Measurements from ENCODE around the gene RPL19. TPM values are rescaled to one million over a fixed set of nuclear protein-coding genes. Genes with fewer than 3 reads are reported as not detected.
A peak's percentile ranks its signal among the peaks of the same experiment; 100 is the strongest.

RPL19 gene
- total RNA-seq, 6 donors from 2014 or later: 1,356 to 1,902 (median 1,599) TPM

DNA sequence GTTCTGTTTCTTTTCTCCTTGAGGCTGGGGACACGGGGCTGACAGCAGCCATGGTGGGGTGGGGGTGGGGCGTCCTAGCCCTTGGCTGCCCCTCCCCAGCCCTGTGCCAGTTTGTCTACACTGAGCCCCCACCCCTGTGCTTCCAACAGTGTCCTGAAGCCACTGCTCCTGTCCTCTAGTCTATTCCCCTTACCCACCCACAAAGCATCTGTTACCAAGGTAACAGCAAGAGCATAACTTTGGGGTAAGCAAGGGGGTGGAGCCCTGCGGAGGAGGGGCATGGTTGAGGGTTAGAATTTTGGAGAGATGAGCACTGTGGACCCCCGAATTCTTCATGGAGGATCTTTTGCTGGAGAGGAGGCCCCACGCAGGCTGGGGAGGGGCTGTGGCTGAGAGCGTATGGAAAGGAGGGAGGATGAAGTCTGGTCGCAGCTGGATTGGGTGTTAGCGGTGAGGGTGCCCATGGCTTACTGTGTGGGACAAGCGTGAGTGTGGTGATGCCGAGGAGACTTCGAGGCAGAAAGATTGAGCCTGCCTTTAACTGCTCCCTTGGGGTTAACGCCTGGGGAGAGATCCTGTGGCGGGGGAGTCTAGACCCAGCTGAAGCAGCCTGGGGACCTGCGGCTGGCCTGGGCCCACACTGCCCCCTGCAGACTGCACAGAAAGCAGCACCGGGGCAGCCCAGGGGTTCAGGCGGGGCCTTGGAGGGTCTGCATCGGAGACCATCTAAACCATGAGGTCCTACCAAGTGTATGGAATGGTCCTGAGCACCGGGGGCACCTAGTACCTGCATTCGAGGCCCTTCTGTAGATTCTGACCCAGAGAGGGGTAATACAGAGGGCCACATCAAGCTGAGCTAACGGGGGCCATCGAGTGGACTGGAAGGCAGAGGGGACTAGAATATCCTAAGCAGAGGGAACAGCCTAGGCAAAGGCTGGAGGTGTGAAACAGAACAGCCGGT is 31.8 kb downstream of the RPL19 start:
- no peak for TF ChIP-seq POLR2A (IDR thresholded peaks at IDR 0.05)
- peak; percentile 60 to 80 (median 75) for TF ChIP-seq CTCF (IDR thresholded peaks at IDR 0.05)
- no peak for TF ChIP-seq POLR2AphosphoS5 (IDR thresholded peaks at IDR 0.05)
- no peak for TF ChIP-seq EP300 (IDR thresholded peaks at IDR 0.05)
- ATAC-seq (ENCODE audit: low FRiP score in 2 of 2): peak; percentile 74 to 75
- Histone ChIP-seq H3K36me3 (no peaks in the 10 kb centered on the region), H3K9me3 (no peaks in the 10 kb centered on the region), H3K27ac (no peak overlapping the region), H3K4me1 (peaks cover 5 to 19% (median 14%) of the 10 kb centered on the region in 4 donors), H3K27me3 (peaks cover 0 to 4% (median 0%) of the 10 kb centered on the region in 4 donors), H3K4me3 (no peak overlapping the region)
- 11 to 17% methylated on average over 21 to 22 of the region's 22 CpGs for WGBS, 2 donors
- DNase-seq: peak; percentile 73 to 87

DNA sequence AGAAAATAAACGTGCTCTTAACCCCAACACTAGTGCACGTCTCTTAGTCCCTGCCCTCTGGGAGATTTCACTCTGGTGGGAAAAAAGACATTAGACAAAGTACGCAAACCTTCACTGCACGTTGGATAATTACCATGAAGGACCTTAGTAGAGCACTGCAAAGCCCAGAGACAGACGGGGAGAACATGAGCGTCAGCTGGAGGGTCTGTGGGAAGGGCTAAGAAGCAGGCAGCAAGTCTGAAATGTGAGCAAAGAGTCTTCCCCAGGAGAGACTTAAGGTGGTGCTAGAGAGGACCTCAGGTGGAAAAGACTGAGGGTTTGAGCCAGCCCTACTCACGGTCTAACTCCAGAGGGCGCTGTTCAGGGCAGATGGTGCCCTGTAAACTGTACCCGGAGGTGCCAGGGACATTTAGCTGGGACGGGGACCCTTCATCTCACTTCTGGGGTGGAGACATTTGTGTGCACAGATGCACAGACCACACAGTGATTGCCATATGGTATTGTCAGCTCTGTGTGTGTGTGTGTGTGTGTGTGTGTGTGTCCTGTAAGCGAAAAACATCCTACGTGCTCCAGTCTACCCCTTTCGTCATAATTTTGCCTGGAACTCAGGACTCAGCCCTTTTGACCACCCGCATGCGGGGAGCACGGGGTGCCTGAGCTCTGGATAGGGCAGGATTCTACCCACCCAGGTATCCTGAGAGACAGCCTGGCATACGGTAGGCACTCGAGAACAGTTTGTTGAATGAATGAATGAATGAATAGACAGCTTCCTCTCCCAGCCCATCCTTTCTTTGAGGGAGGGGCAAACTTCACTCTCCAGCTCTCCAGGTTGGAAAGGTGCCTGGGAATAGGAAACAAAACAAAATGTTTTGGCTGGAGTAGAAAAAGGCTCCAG is 35.7 kb downstream of the RPL19 start:
- H3K27me3 ChIP-seq: no peaks in the 10 kb centered on the region
- no peaks in the 10 kb centered on the region for H3K9me3 ChIP-seq
- peaks cover 5 to 44% (median 25%) of the 10 kb centered on the region in 4 donors for H3K4me1 ChIP-seq
- H3K4me3 ChIP-seq: no peak overlapping the region
- ATAC-seq (ENCODE audit: low FRiP score in 2 of 2): peak; percentile 53 to 61
- no peak for TF ChIP-seq POLR2AphosphoS5 (IDR thresholded peaks at IDR 0.05)
- no peak for TF ChIP-seq POLR2A (IDR thresholded peaks at IDR 0.05)
- TF ChIP-seq CTCF (IDR thresholded peaks at IDR 0.05): peak; percentile 22 to 74 (median 34)
- H3K27ac ChIP-seq: no peak overlapping the region
- DNase-seq: no peak
- no peaks in the 10 kb centered on the region for H3K36me3 ChIP-seq
- WGBS, 2 donors: 27 to 40% methylated on average over 16 to 18 of the region's 18 CpGs

DNA sequence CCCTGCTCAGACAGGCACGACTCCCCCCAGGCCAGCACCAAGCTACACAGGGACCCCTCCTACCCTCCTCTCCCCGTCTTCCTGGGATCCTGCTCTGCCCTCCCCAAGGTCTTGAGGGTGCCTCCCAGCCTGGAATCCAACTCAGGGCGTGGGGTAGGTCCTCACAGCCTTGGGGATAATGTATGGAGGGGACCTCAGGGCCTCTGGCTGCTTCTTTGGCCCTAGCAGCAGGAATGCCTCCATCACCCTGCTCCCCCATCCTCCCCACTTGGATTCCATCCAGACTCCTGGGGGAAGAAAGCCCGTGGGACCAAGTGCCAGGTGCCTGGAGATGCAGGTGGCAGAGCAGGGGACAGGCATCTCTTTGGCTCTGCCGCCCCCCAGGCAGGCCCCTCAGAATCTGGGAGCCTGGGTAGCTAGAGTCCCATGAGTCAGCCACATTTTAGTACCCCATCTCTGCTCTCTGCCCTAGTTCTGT is 36.4 kb downstream of the RPL19 start:
- H3K27ac ChIP-seq: no peak overlapping the region
- H3K4me1 ChIP-seq: peaks cover 5 to 37% (median 21%) of the 10 kb centered on the region in 4 donors
- H3K27me3 ChIP-seq: no peaks in the 10 kb centered on the region
- no peak overlapping the region for H3K4me3 ChIP-seq
- no peaks in the 10 kb centered on the region for H3K9me3 ChIP-seq
- TF ChIP-seq POLR2AphosphoS5 (IDR thresholded peaks at IDR 0.05) (no peak), CTCF (IDR thresholded peaks at IDR 0.05) (no peak), POLR2A (IDR thresholded peaks at IDR 0.05) (no peak), EP300 (IDR thresholded peaks at IDR 0.05) (no peak)
- no peak for ATAC-seq (ENCODE audit: low FRiP score in 2 of 2)
- WGBS, 2 donors: 67 to 72% methylated on average over 3 to 5 of the region's 5 CpGs
- no peak for DNase-seq
- H3K36me3 ChIP-seq: no peaks in the 10 kb centered on the region

GRCh38 chr17:39236981-39237441 is 36.9 kb downstream of the RPL19 start:
- Histone ChIP-seq H3K27me3 (no peaks in the 10 kb centered on the region), H3K36me3 (no peaks in the 10 kb centered on the region), H3K27ac (no peak overlapping the region), H3K4me1 (peaks cover 0 to 32% (median 16%) of the 10 kb centered on the region in 4 donors), H3K9me3 (no peaks in the 10 kb centered on the region), H3K4me3 (no peak overlapping the region)
- WGBS, 2 donors: 86 to 88% methylated on average over 5 to 6 of the region's 6 CpGs
- ATAC-seq (ENCODE audit: low FRiP score in 2 of 2) (peak in 1 of 2 donors; percentile 1), DNase-seq (no peak)
- no peak for TF ChIP-seq CTCF (IDR thresholded peaks at IDR 0.05)
- TF ChIP-seq EP300 (IDR thresholded peaks at IDR 0.05): no peak
- no peak for TF ChIP-seq POLR2A (IDR thresholded peaks at IDR 0.05)
- no peak for TF ChIP-seq POLR2AphosphoS5 (IDR thresholded peaks at IDR 0.05)
